Stimulated activated CD4-positive, alpha-beta T cell treated with anti-CD3 and anti-CD28 coated beads, Interleukin-12 subunit alpha, Interleukin-12 subunit beta, amount 100 ng/mL, for 4 hours (primary cell): Measurements from ENCODE around the gene ANO4.
"Not testable (repeated sequence)": the region's sequence is repeated elsewhere in the genome, so short reads cannot be mapped to it uniquely, and the experiment has no call there.

Source experiments
- DNase-seq: peaks from one replicate; pipeline ENCODE4 v3.0.0-alpha.2; 2020

The ANO4 gene

DNA sequence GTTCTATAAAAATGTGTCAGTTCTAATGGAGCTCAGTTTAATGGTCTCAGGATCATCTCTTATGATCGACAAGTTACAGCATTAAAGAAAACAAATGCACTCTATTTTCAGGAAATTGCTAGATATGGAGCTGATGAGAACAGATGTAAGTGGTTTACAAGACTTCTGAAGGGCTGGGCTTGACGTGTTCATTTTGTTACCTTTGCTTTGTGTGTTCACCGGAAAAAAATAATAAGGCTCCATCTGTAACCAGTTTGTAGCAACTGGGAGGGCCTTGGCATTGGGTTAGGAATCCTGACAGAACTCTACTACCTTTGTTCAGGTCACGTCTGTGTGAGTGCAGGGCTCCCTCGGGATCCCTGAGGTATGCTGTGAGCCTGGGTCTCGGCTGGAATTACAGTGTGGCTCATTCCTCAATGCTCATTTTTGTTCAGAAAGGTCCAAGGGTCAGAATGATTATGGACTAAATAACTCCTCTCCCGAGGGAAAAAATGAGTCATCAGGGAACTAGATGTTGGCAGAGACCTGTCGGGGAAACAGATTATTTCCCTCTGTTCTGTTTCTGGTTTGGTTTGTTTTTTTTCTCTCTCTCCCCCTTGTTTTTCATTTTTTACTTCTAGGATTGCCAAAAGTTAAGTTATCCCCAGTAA, 257.4 kb downstream of the ANO4 start:
- DNase-seq: no peak

- DNase-seq: no peak
Measured at GRCh38 chr12:101053203-101053602, 258.6 kb downstream of the ANO4 start.

- no peak for DNase-seq
Measured at GRCh38 chr12:101055940-101056339, 261.4 kb downstream of the ANO4 start.

- DNase-seq: not testable (repeated sequence)
Measured at GRCh38 chr12:101062508-101062907, 267.9 kb downstream of the ANO4 start.

DNA sequence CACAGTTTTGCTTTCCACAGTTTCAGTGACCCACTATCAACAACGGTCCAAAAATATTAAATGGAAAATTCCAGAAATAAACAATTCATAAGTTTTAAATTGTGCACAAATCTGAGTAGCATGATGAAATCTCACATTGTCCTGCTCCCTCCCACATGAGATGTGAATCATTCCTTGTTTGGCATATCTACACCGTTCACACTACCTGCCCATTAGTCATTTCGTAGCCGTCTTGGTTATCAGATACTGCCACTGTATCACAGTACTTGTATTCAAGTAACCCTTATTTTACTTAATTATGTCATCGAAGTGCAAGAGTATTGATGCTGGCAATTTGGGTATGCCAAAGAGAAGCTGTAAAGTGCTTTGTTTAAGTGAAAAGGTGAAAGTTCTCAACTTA, 270.1 kb downstream of the ANO4 start:
- no peak for DNase-seq

DNA sequence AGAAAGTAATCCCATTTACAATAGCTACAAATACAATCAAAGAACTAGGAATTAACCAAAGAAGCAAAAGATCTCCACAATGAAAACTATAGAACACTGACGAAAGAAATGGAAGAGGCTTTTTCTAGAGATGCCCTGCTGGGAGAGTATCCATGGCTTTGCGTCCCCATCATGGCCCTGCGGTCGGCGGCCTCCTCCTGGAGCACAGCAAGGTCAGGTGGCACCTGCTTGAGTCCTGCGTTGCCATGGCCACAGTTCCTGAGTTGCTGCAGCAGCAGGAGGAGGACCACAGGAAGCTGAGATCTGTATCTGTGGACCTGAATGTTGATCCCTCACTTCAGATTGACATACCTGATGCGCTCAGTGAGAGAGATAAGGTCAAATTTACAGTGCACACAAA, 271.9 kb downstream of the ANO4 start:
- no peak for DNase-seq

DNA sequence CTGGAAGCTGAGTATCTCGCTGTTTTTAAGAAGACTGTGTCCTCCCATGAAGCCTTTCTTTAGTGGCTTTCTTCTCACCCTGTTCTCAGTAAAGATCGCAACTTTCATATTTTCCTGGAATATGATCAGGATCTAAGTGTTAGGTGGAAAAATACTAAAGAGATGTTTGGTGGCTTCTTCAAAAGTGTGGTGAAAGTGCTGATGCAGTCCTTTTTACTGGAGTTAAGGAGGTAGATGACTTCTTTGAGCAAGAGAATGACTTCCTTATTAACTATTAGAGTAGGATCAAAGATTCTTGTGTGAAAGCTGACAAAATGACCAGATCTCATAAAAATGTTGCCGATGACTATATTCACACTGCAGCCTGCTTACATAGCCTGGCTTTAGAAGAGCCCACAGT, 273.8 kb downstream of the ANO4 start:
- DNase-seq: no peak

- no peak for DNase-seq
Measured at GRCh38 chr12:101068836-101069235, 274.3 kb downstream of the ANO4 start.

DNA sequence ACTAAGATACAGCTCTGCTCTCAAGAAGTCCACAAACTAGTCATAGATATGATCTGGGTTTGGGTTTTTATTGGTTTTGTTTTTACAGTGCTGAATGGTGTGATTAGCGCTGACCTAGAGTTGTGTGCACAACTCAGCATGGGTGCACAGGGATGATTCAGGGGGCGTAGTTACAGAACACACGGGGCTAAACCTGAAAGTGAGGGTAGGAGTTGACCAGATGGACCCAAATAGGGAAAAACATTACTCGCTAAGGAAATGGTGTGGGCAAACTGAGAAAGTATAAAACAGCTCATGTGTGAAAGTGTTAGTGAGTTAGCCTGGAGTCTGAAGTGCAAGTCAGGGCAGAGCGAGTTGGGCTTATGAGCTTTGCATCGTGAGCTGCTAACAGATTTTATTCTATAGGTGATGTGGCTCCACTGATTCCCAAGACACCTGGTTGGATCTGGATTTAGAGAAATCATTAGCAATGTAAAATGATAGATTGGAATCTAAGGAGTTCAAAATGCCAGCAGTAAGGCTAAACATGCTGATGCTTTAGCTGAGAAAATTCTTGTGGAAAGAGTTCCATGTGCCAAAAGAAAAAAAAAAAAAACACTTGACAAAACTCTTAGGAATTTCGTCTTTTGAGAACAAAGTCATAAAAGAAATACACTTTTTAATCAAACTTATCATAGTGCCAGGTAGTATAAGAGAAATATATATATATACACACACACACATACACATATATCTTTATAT, 280.5 kb downstream of the ANO4 start:
- no peak for DNase-seq

- no peak for DNase-seq
Measured at GRCh38 chr12:101076921-101077320, 282.3 kb downstream of the ANO4 start.

DNA sequence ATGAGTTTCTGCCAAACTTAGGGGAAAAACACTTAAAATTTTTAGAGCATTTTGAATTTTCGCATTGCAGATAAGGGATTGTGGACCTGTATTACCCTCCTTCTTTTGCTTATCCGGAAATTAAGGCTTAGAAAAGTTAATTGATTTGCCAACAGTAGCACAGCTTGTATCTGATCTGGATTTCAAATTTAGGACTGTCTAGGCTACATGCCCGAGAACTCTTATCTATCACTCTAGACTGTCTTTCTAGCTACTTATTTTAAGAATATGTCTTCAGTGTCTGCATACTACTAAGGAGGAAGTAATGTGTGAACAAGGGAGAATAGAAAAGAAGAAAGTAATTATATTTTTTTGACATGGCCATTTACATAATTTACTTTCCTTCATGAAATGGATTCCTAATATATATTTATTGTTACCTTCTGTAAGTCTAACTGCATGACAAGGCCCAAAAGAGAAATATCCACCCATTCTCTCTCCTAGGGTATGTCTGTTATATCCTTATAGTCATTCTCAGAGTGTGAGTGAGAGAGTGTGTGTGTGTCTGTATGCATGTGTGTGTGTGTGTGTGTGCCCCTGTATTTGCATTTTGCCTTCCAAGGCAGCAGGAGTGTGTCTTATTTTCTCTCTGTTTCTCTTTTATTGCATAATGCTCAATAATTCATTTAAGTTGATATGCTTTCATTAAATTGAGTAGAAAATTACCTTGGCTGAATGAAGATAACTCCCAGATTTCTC, 283.4 kb downstream of the ANO4 start:
- DNase-seq: no peak

DNA sequence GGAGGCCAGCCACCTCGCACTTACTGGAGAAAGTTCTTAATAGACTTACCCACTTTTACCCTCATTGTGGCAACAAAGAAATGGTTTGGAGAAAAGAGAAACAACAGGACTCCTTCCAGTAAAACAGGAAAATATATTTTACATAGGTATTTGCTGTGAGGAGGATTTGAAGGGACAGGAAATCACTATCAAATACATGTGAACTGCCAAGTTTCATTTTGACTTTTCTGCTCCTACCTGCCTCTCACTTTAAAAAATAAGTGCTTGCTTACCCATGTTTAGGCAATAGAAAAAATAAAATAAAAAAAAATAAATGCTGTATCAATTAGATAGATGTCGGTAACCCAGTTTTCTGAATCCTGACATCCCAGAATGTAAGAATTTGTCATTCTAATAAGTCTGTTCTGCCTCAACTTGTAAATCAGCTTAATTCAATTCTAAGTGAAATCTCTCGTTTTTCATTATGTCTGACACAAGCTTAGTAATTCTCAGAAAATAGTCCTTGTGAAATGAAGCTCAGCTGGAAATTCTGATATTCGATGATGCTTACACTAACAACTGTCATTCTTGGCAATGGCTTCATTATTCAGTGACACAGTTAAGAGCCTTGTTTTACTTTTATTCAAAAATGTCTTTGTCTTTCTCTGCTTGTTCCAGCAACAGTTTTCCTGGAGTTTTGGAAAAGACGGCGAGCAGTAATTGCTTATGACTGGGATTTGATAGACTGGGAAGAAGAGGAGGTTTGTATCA, 284.1 kb downstream of the ANO4 start:
- DNase-seq: no peak

DNA sequence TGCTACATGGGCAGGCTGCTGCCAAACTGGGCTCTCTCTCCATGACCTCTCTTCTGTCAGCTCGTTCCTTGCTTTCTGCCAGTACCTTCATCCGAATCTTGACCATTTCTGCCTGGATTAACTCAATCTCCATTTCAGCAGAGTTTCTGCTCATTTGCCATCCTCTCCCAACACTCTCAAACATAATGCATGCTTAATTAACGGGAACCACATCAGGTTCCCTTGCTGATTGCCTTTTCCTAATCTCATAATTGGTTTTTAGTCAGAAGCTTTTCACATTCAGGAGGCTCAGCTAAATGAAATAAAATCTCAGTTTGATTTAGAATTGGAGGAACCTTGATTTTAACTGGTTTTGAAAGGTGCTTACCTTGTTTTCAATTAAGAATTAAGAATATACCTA, 288.1 kb downstream of the ANO4 start:
- no peak for DNase-seq

GRCh38 chr12:101086490-101087135, 292.0 kb downstream of the ANO4 start:
- DNase-seq: no peak

GRCh38 chr12:101087920-101088319, 293.3 kb downstream of the ANO4 start:
- no peak for DNase-seq

GRCh38 chr12:101089271-101089670, 294.7 kb downstream of the ANO4 start:
- DNase-seq: no peak

GRCh38 chr12:101090222-101090621, 295.6 kb downstream of the ANO4 start:
- not testable (repeated sequence) for DNase-seq

DNA sequence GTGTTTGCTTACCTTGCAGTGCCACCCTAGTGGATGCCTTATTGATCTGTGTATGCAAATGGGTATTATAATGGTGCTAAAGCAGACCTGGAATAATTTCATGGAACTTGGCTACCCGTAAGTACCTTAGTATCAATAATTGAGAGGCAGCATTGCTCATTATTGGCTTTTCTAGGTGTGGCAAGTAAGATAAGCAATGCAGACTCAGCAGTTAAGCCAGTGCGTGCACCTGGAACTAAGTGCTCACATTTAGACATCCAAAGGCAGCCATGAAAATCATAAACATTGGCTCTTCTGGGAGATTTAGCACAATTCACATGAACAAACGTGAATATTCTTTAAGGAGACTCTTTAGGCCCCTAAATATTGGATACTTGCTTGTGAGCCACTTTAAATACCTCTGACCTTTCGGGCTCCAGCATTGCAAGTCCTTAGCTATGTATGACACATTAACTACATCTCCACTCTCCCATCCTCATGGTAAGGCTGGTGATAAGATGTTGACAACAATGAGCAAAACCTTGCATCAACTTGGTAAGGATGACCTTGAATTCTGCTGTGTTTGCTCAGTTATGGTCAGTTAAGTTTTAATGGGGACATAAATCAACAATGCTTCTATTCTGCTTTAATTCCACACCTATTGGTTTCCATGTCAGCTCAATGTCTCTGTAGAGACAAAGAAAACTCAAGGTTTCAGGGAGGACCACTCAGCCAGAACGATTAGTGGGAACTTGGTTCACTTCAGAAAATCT, 303.4 kb downstream of the ANO4 start:
- DNase-seq: no peak

DNA sequence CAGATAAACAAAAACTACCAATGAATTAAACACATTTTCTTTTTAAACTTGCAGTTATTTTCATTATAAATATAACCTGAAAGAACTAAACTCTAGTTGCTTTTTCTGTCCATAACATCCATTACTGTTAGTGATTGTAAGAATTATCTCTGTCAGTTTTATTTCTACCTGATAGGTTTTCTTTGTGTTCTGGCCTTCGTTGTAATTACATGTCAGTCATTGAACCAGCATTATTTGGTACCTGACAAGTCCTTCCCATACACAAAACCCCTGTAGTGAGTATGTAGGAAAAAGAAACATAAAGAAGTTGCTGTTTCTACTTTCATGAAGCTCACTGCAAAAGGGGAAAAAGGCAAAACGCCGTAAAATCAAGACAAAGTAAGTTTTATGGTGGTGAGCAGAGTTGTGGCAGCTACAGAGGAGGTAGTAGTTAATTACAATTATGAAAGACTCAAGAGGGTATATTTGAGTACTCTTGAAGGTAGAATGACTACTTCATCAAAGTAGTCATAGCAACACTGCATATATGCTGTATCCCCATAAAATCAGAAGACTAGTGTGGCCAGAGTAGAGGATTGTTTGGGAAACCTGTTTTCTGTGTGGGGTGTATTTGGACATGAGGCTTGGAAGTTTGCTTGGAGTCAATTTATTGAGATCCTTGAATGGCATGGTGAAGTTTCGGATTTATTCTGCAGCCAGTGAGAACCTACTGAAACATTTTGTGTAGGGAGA, 312.6 kb downstream of the ANO4 start:
- no peak for DNase-seq

DNA sequence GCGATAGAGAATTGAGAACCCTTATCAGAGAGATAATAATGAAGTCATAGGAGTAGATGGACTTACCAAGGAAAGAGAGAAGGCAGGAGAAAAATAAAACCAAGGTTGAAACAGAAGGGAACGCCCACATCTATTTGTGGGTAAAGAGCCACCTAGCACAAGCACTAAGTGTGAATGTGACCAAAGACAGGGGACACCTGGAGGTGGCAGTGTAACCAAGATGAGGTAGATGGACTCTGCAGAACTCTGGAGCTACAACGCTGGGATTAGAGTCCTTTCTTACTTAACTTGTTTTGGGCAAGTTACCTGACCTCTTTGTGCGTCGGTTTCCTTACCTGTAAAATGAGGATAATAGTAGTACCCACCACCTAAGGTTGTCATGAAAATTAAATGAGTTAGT, 313.6 kb downstream of the ANO4 start:
- no peak for DNase-seq

- DNase-seq: no peak
Measured at GRCh38 chr12:101110866-101111265, 316.3 kb downstream of the ANO4 start.
